Measurements from ENCODE around the gene CA4.

DNA sequence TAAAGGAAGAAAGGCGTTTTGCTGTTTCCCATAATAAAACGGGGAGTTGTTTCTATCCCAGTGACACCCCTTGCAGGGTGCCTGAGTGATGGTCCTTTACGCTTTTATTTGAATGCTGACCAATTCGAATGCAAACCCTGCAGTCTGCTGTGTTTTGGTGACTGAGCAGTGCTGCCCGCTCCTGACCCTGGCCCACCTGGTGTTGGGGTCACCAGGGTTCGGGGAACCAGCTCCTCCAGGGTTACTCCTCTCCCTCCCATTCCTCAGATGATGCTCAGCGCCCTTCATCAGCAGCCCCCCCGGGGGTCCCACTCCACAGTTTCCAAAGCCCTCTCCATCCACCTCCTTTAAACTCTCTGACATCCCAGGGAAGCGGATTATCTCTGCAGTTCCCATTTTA lies 6.0 kb downstream of the CA4 start:
- TF ChIP-seq, protein P1, sequence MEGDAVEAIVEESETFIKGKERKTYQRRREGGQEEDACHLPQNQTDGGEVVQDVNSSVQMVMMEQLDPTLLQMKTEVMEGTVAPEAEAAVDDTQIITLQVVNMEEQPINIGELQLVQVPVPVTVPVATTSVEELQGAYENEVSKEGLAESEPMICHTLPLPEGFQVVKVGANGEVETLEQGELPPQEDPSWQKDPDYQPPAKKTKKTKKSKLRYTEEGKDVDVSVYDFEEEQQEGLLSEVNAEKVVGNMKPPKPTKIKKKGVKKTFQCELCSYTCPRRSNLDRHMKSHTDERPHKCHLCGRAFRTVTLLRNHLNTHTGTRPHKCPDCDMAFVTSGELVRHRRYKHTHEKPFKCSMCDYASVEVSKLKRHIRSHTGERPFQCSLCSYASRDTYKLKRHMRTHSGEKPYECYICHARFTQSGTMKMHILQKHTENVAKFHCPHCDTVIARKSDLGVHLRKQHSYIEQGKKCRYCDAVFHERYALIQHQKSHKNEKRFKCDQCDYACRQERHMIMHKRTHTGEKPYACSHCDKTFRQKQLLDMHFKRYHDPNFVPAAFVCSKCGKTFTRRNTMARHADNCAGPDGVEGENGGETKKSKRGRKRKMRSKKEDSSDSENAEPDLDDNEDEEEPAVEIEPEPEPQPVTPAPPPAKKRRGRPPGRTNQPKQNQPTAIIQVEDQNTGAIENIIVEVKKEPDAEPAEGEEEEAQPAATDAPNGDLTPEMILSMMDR (IDR thresholded peaks at IDR 0.05; ENCODE audit: poor library complexity), result no peak
- TF ChIP-seq EZH2phosphoT487 (IDR thresholded peaks at IDR 0.05; ENCODE audit: low read depth, severe bottlenecking, unreplicated experiment), result no peak

Data from hepatocyte (in vitro differentiated cells).